Activated CD8-positive, alpha-beta memory T cell treated with anti-CD3 and anti-CD28 coated beads for 4 hours (primary cell): Measurements from ENCODE around the gene SLC16A7.
"Not testable (repeated sequence)": the region's sequence is repeated elsewhere in the genome, so short reads cannot be mapped to it uniquely, and the experiment has no call there.

ENCODE experiments used
- DNase-seq, 2 donors: peaks; one replicate each; pipeline ENCODE4 v3.0.0-alpha.2; 2020; ENCODE audit warnings: low read depth in 2 of 2

The SLC16A7 gene

DNA sequence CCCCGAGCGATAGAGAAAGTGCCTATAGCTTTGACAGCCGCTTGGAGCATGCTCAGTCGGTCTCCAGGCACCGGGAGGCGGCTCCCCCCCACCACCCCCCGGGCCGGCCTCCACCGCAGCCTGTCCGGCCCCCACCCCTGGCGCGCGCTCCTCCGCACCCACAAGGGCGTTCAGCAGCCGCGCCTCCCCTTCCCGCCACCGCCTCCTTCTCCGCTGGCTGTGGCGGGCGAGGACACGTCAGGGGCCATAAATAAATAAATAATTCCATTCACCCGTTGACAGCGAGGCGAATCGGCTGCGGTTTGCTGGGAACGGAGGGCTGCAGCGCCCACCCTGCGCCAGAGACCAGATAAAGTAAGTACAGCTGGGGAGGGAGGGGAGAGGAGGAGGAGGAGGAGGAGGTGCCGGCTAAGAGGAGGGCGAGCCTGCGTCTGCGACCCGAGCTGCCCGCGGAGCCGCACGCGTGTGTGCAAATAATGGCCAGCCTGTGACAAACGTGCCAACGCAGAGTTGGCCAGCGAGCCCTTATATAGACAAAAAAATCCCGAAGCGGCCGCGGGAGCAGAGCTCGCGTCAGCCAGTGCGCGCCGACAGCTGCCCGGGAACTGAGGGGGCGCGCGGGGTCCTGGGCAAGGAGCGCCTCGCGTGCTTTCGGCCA is at the start of gene SLC16A7:
Gene SLC16A7 (plus strand): TSS at position 147 of the 658 bp plus-strand sequence. CDS start 108,773 bp downstream, outside the sequence.
- DNase-seq = peak; percentile 70 to 78

DNA sequence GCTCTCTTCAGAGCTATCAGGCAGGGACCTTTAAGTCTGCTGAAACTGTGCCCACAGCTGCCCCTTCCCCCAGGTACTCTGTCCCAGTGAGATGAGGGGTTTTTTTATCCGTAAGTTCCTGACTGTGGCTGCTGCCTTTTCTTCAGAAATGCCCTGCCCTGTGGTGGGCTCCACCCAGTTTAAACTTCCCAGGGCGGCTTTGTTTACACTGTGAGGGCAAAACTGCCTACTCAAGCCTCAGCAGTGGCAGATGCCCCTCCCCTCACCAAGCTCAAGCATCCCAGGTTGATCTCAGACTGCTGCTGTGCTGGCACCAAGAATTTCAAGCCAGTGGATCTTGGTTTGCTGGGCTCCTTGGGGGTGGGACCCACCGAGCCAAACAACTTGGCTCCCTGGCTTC is 46.9 kb upstream of the SLC16A7 start:
- no peak for DNase-seq

DNA sequence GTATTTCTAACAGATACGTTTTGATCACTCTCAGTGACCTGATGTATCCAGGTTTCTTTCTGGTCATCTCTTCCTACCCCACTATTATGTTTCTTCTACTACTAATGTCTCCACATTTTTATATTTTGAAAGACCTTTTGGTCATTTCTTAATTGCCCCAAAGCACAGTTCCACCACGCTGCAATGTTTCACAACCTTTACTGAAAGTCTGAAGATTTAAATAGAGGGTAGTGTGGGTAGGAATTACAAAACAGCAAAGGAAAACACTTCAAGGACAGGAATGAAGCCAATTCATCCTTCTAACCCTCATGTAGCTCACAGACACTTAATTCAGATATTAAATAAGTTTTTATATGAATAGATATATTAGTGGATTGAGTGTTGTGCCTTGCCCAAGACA is 36.1 kb upstream of the SLC16A7 start:
- no peak for DNase-seq

DNA sequence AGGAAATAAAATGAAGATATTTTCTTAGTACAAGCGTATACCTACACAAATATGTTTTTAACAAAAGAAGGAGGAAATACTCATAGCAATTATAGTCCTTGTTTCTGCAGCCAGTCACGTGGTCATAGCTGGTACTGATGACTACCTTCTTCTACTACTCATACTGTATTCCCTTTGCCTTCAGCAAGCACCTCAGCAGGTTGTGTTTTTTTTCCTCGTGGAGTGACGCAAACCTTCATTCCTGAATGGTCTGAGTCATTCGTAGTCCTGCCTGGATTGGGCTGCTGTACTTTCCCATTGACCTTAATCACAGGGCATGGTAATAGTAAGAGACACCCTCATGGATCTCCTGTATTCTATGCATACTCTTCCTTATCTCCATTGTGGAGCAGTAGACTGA is 25.7 kb upstream of the SLC16A7 start:
- no peak for DNase-seq

- DNase-seq = no peak
Observed at GRCh38 chr12:59574406-59574805, 21.4 kb upstream of the SLC16A7 start.

DNA sequence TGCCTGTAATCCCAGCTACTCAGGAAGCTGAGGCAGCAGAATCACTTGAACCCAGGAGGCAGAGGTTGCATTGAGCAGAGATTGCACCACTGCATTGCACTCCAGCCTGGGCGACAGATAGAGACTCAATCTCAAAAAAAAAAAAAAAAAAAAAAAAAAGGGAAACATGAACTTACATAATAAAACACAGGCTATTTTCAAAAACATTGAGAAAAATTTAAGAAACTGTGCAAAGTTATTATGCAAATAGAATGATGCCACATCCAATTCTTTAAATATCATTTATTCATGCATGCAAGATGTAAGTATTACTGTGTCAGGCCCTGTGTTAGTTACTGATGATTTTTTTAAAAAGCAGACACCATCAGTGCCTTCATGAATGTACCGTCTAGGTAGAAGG is 20.0 kb upstream of the SLC16A7 start:
- DNase-seq = no peak

DNA sequence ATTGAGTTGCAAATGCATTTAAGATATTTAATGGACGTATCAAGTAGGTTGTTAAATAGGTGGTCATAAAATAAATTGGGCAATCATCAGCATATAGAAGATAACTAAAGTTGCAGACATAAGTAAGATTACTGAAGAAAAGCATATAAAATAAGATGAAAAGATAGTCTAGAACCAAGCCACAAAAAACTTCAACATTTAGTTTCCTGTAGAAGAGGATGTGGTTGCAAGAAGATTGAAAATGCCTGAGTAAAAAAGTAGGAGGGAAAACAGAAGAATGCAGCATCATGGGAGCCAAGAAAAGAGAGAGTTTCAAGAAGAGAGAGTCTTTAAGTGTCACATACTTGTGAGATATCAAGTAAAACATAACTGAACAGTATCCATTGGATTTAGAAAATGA is 17.6 kb upstream of the SLC16A7 start:
- no peak for DNase-seq

- DNase-seq = no peak
Observed at GRCh38 chr12:59579631-59580030, 16.2 kb upstream of the SLC16A7 start.

- DNase-seq = no peak
Observed at GRCh38 chr12:59580050-59580449, 15.8 kb upstream of the SLC16A7 start.

- DNase-seq = no peak
Observed at GRCh38 chr12:59583003-59583712, 12.7 kb upstream of the SLC16A7 start.

GRCh38 chr12:59587710-59588109 is 8.1 kb upstream of the SLC16A7 start:
- DNase-seq = no peak

GRCh38 chr12:59593761-59594160 is 2.1 kb upstream of the SLC16A7 start:
- no peak for DNase-seq

DNA sequence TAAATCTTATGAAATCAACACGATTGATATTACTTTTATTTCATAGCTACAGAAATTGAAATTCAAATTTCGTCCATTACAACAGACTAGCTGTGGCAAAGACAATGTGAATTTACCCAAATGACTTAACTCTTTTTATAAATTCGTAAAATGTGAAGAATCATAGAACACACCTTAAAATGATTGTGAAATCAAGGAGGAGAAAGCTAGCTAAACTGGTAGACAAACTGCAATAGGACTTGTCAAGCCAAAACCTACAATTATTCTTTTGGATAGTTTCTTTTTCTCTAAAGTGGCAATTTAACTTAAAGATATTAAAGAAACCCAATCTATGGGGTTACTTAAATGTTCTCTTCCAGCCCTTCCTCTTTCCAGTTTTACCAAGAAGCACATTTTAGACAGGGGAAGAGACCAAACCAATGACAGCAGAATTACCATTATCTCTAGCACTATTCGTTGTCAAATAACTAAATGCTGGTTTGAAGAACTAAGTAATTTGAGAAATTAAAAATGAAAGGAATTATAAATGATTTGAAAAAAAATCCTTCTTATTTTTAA is 807 bp upstream of the SLC16A7 start:
- no peak for DNase-seq

DNA sequence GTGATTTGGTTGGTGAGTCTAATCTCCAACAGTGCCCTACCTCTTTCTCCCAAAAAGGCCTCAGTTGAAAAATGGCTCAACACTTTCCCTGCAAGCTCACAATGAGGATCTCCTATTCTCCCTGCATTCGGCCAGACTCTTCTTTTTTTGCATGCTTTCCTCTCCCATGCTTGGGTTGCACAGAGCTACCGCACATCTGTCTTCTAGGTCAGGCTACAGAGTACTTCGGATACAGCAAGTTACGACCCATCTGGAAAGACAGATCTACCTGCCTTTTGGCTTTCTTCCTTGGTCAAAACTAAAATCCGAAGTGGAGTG is 305 bp upstream of the SLC16A7 start:
- DNase-seq = no peak

- DNase-seq = peak; percentile 43 to 64
Observed at GRCh38 chr12:59597385-59597781, 1.6 kb downstream of the SLC16A7 start.

DNA sequence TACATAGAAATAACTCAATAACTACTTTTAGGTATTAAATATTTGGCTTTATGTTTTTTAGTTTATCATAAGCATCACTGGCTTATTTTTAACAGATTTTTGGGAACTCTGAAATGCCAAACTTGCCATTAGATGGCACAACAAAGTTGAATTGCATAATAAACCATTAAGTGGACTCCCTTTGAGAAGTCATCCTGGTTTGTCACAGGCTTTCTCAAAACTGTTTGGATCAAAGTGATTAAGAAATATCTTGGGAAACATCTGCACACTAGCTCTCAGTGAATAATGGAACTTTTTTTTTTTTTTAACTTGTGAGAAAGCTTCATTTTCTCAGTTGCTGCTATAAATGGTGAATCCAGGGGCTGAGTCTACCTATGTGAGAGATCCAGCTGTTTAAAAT is 4.3 kb downstream of the SLC16A7 start:
- DNase-seq = no peak

DNA sequence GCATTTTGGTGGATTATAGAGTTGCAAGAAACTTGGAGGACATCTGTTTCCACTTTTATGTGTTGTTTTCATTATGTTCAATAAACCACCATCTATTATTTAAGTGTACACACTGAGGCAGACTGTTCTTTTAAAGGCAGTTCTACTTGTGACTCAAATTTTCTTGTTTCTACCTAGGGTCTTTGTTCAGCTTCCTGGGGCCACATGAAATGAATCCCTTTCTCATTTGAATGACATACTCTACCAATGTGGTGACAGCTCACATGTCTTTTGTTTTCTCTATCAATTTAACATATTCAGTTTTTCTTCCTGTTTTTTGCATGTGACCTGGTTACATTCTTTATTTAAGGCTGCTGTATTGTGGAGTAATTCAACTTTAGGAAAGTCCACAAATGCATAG is 7.9 kb downstream of the SLC16A7 start:
- DNase-seq = no peak

DNA sequence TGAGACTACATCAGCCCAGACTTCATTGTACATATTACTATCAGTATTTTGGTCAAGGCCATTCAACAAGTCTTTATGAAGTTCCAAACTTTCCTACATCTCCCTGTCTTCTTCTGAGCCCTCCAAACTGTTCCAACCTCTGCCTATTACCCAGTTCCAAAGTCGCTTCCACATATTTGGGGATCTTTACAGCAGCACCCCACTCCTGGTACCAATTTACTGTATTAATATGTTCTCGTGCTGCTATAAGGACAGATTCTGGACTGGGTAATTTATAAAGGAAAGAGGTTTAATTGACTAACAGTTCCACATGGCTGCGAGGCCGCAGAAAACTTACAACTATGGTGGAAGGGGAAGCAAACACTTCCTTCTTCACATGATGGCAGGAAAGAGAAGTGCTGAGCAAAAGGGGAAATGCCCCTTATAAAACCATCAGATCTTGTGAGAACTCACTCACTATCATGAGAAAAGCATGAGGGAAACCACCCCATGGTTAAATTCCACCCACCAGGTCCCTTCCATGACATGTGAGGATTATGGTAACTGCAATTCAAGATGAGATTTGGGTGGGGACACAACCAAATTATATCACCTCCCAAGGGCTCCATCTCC is 17.1 kb downstream of the SLC16A7 start:
- DNase-seq = not testable (repeated sequence)

DNA sequence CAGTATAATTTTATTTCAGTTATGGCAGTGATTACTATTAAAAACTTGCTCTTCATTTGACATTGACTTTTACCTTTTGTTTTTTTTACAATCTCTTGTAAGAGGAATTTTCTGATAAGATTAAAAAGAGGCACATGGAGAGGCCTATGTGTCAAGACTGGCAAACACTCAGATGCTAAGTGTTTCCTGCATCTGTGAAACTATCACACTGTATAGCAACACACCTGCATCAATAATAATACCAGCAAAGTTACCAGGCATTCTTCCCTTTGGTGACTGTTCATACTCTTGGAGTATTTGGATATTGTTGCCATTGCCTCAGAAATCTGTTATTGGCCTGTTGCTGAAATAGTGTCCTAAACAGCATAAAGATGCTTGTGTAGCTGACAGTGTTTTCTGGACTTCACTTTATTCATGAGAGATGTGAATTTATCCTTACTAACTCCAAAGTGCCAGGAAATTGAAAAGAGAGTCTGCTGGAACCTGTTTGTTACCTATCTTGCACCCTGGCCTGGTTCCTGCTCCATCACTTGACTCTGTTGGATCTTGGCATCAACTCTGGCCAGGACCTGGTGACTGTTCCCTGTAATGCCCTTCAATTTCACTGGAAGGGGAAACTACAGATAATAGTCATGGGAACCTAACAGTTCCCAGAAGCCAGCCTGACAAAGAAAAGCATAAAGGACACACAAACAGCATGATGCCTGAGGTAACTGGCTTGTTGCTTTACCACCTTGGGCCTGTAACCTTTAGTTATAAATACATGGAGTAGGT is 19.8 kb downstream of the SLC16A7 start:
- DNase-seq = no peak

GRCh38 chr12:59619461-59620240 is 23.8 kb downstream of the SLC16A7 start:
- DNase-seq = no peak

- DNase-seq = no peak
Observed at GRCh38 chr12:59620326-59620725, 24.5 kb downstream of the SLC16A7 start.
